Mucosa of rectum (tissue), 2 donors: ENCODE measurements around the gene TPSB2.
A peak's percentile ranks its signal among the peaks of the same experiment; 100 is the strongest.
"Not testable (repeated sequence)": the region's sequence is repeated elsewhere in the genome, so short reads cannot be mapped to it uniquely, and the experiment has no call there.

Experiments
- H3K27ac ChIP-seq, 2 donors: one replicate each; pipeline ENCODE4 v1.7.0; 2013; ENCODE audit warnings: inconsistent platforms in 2 of 2, low read depth in 2 of 2, low read length in 2 of 2
- H3K27me3 ChIP-seq, 2 donors: one replicate each; pipeline ENCODE4 v1.7.0; 2013; ENCODE audit warnings: low read length in 2 of 2; ENCODE audit not compliant: control insufficient read depth in 2 of 2, insufficient read depth in 2 of 2
- H3K36me3 ChIP-seq, 2 donors: one replicate each; pipeline ENCODE4 v1.7.0; 2013; ENCODE audit warnings: low read length in 2 of 2; ENCODE audit not compliant: control insufficient read depth in 2 of 2, insufficient read depth in 2 of 2
- H3K4me1 ChIP-seq, 2 donors: one replicate each; pipeline ENCODE4 v1.7.0; 2013; ENCODE audit warnings: low read length in 2 of 2, mild to moderate bottlenecking in 1 of 2; ENCODE audit not compliant: control insufficient read depth in 2 of 2, insufficient read depth in 2 of 2
- H3K4me3 ChIP-seq, 2 donors: one replicate each; pipeline ENCODE4 v1.7.0; 2013; ENCODE audit warnings: low read length in 2 of 2
- H3K9ac ChIP-seq, 2 donors: one replicate each; pipeline ENCODE4 v1.7.0; 2013; ENCODE audit warnings: low read length in 2 of 2, low read depth in 1 of 2, mild to moderate bottlenecking in 1 of 2
- H3K9me3 ChIP-seq, 2 donors: one replicate each; pipeline ENCODE4 v1.7.0; 2013; ENCODE audit warnings: low read length in 2 of 2; ENCODE audit not compliant: control insufficient read depth in 2 of 2
- donor health status: healthy.
- donor health status: Normal muscosa, but diverticular disease.

Gene TPSB2

DNA sequence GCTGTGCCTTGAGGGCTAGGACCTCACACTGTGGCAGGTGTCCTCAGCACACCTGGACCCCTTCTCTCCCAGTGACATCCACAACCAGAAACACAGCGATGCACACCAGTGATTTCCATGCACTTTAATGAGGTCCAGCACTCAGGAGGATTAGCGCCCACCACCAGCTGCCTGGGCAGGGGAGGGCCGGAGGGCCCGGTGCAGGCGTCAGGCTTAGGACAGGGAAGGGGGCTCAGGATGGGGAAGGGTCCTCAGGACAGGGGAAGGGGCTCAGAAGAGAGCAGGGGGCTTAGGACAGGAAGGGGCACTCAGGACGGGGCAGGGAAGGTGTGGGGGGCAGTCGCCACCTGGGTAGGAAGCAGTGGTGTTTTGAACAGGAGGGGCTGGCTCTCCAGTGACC lies 1.8 kb downstream of the TPSB2 start:
- not testable (repeated sequence) for H3K9ac ChIP-seq, H3K4me3 ChIP-seq, H3K27me3 ChIP-seq, H3K27ac ChIP-seq, H3K4me1 ChIP-seq, H3K9me3 ChIP-seq, H3K36me3 ChIP-seq

GRCh38 chr16:1226692-1227091 lies 3.3 kb downstream of the TPSB2 start:
- H3K4me3 ChIP-seq, H3K27me3 ChIP-seq, H3K27ac ChIP-seq, H3K9ac ChIP-seq, H3K4me1 ChIP-seq, H3K36me3 ChIP-seq, H3K9me3 ChIP-seq: not testable (repeated sequence)

- Histone ChIP-seq H3K9ac (peak overlapping the region in 1 of 2 donors; percentile 1), H3K27ac (peak overlapping the region in 1 of 2 donors; percentile 51), H3K4me3 (peak overlapping the region in 1 of 2 donors; percentile 48)
- H3K9me3 ChIP-seq, H3K4me1 ChIP-seq, H3K36me3 ChIP-seq, H3K27me3 ChIP-seq: not testable (repeated sequence)
Measured at GRCh38 chr16:1225728-1226311, 4.2 kb downstream of the TPSB2 start.

GRCh38 chr16:1225051-1225451 lies 4.9 kb downstream of the TPSB2 start, which contains the start of gene TPSG1:
Gene TPSG1 (minus strand): TSS chr16:1225268. CDS start chr16:1225252, 16 bp downstream.
- H3K27me3 ChIP-seq: no peaks in the 10 kb centered on the region
- peak within 1 kb of the TSS in 1 of 2 donors; percentile 48 for H3K4me3 ChIP-seq
- peaks cover 0 to 4% of the 10 kb centered on the region in 2 donors for H3K36me3 ChIP-seq
- no peaks in the 10 kb centered on the region for H3K9me3 ChIP-seq
- no peaks in the 10 kb centered on the region for H3K4me1 ChIP-seq
- H3K27ac ChIP-seq: peak within 1 kb of the TSS; percentile 63 to 75
- peak within 1 kb of the TSS in 1 of 2 donors; percentile 1 for H3K9ac ChIP-seq

GRCh38 chr16:1224558-1224957 lies 5.4 kb downstream of the TPSB2 start:
- Histone ChIP-seq H3K27me3 (no peaks in the 10 kb centered on the region), H3K4me1 (no peaks in the 10 kb centered on the region), H3K27ac (peak overlapping the region; percentile 63 to 75), H3K9ac (no peak overlapping the region), H3K4me3 (peak overlapping the region in 1 of 2 donors; percentile 48), H3K36me3 (peaks cover 0 to 4% of the 10 kb centered on the region in 2 donors), H3K9me3 (no peaks in the 10 kb centered on the region)

GRCh38 chr16:1223355-1224214 lies 6.4 kb downstream of the TPSB2 start:
- peaks cover 0 to 4% of the 10 kb centered on the region in 2 donors for H3K36me3 ChIP-seq
- no peak overlapping the region for H3K4me3 ChIP-seq
- H3K27ac ChIP-seq: peak overlapping the region in 1 of 2 donors; percentile 75
- no peaks in the 10 kb centered on the region for H3K4me1 ChIP-seq
- no peaks in the 10 kb centered on the region for H3K9me3 ChIP-seq
- no peaks in the 10 kb centered on the region for H3K27me3 ChIP-seq
- no peak overlapping the region for H3K9ac ChIP-seq

DNA sequence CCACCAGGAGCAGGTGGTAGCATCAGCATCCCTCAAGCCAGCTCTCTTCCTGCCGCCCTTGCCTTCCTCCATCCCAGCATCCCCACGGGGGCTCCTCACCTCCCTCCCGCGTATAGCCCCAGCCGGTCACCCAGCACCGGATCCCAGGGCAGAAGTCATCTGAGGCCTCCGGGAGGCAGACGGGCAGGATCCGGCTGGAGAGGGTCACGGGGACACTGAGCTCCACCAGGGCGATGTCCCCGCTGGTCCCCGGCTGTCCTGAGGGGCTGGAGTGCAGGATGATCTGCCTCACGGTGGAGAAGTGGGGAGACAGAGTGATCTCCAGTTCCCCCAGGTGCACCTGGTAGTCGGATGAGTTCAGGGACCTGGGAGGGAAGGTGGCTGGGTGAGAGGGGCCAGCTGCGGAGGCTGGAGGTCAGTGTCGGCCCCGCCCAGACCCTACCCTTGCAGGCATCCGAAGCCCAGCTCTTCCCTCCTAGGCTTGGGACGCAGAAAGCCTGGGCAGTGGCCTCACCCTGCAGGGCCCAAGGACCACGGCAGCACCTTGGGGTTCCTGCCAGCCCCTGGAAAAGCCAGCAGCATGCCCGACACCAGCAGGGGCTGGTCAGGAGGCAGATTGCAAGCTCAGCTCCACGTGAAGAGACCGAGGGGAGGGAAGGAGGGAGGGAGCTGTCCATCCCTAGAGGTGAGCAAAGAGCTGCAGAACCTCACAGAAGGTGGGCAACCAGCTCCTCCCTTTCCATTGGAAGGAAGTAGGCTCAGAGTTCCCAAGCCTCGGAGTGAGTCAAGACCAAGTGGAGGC lies 7.2 kb downstream of the TPSB2 start:
- no peaks in the 10 kb centered on the region for H3K27me3 ChIP-seq
- no peak overlapping the region for H3K9ac ChIP-seq
- H3K36me3 ChIP-seq: peaks cover 0 to 4% of the 10 kb centered on the region in 2 donors

GRCh38 chr16:1221628-1222552 lies 8.1 kb downstream of the TPSB2 start:
- Histone ChIP-seq H3K9ac (no peak overlapping the region), H3K9me3 (no peaks in the 10 kb centered on the region), H3K27me3 (no peaks in the 10 kb centered on the region), H3K36me3 (peaks cover 0 to 4% of the 10 kb centered on the region in 2 donors), H3K27ac (no peak overlapping the region), H3K4me1 (no peaks in the 10 kb centered on the region), H3K4me3 (no peak overlapping the region)

More for the DNA sequence above, 7.2 kb downstream of the TPSB2 start:
- Histone ChIP-seq H3K9me3 (no peaks in the 10 kb centered on the region), H3K27ac (no peak overlapping the region), H3K4me3 (no peak overlapping the region), H3K4me1 (no peaks in the 10 kb centered on the region)

GRCh38 chr16:1220841-1221627 lies 8.9 kb downstream of the TPSB2 start:
- Histone ChIP-seq H3K4me3 (no peak overlapping the region), H3K4me1 (no peaks in the 10 kb centered on the region), H3K27me3 (no peaks in the 10 kb centered on the region), H3K36me3 (peaks cover 0 to 4% of the 10 kb centered on the region in 2 donors), H3K9me3 (no peaks in the 10 kb centered on the region), H3K9ac (peak overlapping the region in 1 of 2 donors; percentile 7), H3K27ac (no peak overlapping the region)
